Anterior cingulate cortex (tissue), 58 donors: ENCODE data around the gene EXOC6.

Source experiments
- DNase-seq, 58 donors: peaks; one replicate each; lab custom pipeline; 2025; lab: John Stamatoyannopoulos, UW

Gene EXOC6

DNA sequence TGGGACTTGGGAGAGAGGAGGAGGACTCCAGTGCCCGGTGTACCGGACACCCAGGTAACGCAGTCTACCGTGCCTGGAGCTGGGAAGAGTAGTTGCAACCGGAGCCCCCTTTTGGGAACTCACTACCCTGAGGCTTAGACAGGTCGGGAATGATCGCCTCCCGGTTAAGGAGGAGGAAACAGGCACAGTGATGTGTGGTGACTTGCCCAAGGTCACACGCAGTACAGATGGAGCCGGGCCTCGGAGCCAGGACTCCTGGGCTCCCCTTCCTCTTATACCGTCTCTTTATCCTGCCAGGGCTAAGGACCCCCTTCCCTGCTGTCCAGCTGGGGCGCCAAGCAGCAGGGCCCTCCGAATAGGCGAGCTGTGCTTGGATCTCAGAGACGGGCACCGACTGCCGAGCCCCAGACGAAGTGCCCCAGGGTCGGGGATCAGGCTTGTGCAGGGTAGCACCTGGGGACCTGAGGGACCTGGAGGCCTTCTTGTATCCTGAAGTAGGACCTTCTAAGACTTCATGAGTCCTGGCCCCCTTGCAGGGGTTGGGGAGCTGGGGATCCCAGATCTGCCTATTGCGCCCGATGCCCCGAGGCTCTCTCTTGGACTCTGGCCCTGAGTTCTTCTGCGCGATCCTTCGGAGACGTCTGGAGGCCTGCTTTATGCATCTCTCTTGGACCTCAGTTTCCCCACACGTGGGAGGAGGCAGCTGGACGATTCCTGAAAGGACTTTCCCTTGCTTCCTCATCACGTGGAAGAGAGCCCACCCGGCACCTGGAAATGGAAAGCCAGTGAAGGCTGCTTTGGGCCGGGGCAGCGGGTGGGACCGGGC, 224.6 kb downstream of the EXOC6 start:
- no peak for DNase-seq

DNA sequence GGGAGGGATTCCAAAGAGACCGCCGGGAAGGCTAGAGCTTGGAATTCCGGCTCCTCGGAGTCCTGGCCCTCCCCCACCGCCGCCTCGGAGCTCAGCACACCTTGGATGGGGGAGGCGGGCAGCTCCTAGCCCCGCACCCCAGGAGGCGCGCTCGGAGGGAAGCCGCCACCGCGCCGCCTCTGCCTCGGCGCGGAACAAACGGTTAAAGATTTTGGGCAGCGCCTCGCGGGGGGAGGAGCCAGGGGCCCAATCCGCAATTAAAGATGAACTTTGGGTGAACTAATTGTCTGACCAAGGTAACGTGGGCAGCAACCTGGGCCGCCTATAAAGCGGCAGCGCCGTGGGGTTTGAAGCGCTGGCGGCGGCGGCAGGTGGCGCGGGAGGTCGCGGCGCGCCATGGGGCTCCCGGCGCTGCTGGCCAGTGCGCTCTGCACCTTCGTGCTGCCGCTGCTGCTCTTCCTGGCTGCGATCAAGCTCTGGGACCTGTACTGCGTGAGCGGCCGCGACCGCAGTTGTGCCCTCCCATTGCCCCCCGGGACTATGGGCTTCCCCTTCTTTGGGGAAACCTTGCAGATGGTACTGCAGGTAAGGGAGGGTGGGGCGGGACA, 225.3 kb downstream of the EXOC6 start, which contains the start of gene CYP26A1:
Gene CYP26A1, plus strand, starts transcription at position 355 of the 608 bp plus-strand sequence. Its CDS starts 42 bp downstream, at position 397.
- no peak for DNase-seq

DNA sequence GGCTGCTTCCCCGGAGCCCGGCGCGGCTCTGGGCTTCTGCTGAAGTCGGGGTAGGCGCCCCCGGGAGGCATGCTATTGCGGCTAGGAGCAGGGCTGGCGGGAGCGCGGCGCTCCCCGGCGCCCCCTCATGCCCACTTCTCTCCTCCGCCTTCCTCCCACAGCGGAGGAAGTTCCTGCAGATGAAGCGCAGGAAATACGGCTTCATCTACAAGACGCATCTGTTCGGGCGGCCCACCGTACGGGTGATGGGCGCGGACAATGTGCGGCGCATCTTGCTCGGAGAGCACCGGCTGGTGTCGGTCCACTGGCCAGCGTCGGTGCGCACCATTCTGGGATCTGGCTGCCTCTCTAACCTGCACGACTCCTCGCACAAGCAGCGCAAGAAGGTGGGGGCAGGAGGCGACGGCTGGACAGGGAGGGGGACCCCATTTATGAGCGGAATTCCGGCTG, 225.9 kb downstream of the EXOC6 start:
- no peak for DNase-seq

DNA sequence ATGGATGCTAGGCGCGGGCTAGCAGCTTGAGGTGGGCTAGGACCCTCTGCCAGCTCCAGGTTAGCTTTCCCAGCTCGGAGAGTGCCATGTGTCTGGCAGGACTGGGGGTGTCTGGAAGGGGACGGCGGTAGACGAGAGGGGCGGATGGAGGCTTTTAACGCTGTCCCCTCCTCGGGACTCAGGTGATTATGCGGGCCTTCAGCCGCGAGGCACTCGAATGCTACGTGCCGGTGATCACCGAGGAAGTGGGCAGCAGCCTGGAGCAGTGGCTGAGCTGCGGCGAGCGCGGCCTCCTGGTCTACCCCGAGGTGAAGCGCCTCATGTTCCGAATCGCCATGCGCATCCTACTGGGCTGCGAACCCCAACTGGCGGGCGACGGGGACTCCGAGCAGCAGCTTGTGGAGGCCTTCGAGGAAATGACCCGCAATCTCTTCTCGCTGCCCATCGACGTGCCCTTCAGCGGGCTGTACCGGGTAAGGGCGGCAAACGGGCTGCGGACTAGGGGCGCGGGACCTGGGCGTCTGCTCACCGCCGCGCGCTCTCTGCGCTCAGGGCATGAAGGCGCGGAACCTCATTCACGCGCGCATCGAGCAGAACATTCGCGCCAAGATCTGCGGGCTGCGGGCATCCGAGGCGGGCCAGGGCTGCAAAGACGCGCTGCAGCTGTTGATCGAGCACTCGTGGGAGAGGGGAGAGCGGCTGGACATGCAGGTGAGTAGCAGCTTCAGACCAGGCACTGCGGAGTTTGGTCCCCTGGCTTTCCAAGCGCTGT, 226.5 kb downstream of the EXOC6 start:
- DNase-seq = no peak

DNA sequence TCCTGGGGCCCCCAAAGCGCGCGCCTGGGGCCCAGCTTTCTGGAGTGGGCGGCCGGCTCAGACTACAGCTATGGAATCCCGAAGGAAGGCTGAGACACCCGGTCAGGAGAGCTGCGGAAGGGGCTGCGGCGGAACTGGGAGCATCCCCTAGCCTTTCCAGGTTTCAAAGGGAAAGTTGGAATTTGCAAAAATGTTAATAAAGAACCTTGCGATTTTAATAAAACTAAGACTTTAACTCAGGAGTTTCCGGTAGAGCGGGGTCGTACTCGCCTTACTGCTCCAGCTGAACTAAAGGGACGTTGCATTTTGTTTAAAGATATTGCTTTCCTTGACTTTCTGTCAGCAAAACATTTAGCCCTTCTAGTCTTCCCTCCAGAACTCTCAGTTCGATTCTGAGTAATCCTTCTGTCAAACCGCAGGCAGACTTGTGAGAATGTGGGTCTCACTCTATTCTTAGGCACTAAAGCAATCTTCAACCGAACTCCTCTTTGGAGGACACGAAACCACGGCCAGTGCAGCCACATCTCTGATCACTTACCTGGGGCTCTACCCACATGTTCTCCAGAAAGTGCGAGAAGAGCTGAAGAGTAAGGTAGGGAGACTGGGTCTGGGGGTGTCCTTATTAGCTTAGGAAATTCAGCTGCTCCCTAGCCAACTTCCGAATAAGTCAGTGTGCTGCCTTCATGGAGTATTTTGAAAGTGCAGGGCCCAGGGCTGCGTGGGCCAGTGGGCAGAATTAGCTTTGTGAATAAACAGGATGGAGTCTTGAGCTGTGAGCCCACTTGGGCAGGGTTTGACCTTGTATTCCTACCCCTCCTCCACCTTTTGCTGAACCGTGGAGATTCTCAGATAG, 227.3 kb downstream of the EXOC6 start:
- no peak for DNase-seq

DNA sequence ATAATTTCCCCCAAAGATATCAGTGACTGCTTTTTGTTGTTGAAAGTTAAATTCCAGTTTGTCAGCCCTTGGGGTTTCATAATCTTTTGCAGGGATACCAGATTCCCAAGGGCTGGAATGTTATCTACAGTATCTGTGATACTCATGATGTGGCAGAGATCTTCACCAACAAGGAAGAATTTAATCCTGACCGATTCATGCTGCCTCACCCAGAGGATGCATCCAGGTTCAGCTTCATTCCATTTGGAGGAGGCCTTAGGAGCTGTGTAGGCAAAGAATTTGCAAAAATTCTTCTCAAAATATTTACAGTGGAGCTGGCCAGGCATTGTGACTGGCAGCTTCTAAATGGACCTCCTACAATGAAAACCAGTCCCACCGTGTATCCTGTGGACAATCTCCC, 228.6 kb downstream of the EXOC6 start:
- DNase-seq = no peak

DNA sequence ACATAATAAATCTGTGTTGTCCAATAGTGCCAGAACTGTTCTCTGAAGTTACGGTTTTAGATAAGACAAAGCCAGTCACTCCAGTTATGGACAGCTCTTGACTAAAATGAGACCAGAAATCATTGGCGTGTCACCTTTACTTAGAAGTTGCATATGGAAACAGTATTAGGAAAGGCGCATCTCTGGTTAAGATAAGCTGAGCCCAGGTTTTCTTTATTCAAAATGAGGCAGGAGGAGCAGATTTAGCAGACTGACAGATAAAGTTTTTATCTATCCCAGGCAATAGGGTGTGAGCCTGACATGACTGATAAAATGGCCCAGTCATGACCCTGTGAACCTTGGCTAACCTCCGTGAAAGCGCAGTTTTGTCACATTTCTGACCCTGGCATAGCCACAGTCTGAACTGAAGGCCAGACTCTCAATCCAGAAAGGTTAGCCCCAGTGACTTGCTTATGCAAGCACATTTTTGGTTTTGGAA, 229.6 kb downstream of the EXOC6 start:
- DNase-seq = no peak

DNA sequence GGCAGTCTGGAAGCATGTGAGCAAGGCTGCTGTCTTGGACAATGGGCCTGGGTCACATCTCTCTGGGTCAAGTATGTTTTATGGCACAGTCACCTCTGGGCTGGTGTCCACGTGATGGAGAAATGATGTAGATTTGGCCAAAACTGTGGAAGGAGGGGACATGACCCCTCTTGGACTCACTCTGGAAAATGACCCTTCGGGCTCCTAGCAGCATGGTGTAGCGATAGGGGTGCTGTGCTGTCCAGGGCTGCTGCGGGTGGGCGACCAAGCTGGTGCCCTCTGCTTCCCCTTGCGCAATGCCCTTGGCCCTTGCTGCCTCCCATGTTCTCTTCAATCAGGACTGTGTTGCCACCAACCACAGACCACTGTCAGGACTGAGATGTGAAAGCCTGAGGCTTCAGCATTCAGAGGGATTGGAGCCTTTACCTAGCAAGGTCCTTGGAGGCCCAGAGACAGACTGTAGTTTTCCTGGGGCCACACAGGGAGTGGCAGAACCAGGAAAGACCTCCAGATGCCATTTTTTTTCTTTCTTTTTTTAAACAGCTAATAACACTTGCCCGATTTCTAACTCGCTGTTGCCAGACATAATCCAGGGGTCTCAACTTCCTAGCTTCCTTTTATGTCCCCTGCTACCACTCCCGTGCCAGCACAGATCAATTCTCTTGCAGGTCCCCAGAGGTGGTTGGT, 231.5 kb downstream of the EXOC6 start:
- DNase-seq = no peak

DNA sequence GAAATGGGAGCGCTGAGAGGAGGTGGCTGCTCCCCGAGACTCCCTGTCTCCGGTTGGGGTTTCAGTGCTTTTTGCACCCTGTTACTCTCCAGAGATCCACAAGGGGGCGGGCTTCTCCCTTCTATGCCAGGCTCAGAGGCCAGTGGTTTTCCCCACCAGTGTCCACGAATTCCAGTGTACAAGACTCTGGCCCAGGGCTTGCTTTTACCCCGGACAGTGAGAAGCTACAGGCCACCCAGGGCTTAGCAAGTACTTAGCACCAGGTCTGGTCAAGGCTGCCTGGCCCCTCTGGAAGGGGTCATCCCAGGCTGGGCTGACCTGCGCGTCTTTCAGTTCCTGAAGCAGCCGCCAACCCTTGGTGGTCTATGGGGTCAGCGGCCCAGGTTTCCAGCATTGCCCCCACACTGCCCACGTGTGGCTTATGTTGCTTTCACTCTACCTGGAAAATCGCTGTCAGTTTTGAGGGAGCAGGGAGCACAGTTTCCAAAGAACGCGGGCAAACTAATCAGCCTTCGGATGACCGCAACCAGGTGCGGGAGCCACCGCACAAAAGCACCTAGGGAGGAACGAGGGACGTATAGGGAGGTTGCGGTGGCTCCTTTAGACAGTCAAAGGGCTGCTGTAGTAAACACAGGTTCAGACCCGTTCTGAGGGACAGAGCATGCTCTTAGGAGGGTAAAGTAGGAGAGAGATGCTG, 232.2 kb downstream of the EXOC6 start:
- peak in 31 of 58 donors; percentile 10 to 68 (median 30) for DNase-seq

DNA sequence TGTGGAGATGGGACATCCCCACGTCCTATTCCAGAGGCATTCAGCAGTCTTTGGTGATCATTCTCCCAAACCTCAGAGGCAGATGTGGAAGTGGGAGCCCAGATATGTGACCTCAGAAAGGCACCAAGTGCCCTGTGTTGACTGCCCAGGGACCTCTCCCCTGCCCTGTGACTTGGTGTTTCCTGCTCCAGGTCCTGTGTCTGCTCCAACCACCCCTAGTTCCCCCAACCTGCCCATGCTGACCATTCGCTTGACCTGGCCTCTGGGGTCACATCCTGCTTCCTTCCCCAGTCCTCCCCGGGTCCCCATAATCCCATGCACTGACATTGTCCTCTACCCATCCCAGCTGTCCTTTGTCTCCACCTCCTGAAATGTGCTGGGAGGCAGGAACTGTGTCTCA, 233.0 kb downstream of the EXOC6 start:
- DNase-seq = no peak

DNA sequence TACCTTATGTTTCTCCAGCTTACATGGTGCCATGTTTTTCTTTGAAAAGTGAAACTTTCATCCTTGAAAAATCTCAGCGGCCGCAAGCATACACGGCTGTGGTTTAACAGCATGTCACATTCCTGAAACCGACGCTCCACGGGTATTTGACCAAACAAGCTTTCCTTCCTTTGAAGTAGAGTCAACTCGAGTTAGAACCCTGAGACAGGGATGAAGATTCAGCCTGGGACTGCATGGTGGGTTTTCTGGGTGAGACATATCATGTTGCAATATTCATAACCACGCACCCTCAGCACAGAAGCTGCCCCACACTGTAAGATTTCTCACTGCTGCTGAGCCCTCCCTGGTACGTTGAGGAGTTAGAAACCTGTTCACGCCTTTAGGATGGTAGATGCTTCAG, 233.5 kb downstream of the EXOC6 start:
- DNase-seq = no peak

DNA sequence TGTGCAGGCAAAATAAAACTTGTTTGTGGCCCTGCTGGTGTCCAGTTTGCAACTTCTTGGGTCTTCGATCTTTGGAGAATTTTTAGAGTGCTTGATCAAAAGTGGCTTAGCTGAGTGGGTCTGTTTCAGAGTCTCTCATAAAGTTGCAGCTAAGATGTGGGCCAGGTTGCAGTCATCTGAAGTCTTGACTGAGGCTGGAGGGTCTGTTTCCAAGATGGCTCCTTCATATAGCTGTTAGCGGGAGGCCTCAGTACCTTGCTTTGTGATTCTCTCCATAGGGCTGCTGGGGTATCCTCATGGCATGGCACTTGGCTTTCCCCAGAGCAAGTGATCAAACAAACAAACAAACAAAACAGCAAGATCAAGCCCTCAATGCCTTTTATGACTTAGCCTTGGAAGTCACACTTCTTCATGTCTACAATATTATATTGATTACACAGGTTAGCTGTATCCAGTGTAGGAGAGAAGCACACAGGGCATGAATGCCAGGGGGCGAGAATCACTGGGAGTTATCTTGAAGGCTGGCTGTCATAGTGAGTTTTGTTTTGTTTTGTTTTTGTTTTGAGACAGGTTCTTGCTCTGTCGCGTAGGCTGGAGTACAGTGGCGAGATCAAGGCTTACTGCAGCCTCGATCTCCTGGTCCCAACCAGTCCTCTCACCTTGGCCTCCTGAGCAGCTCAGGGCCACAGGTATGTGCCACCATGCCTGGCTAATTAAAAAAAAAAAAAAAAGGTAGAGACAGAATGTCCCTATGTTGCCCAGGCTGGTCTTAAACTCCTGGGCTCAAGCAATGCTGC, 235.6 kb downstream of the EXOC6 start:
- no peak for DNase-seq

DNA sequence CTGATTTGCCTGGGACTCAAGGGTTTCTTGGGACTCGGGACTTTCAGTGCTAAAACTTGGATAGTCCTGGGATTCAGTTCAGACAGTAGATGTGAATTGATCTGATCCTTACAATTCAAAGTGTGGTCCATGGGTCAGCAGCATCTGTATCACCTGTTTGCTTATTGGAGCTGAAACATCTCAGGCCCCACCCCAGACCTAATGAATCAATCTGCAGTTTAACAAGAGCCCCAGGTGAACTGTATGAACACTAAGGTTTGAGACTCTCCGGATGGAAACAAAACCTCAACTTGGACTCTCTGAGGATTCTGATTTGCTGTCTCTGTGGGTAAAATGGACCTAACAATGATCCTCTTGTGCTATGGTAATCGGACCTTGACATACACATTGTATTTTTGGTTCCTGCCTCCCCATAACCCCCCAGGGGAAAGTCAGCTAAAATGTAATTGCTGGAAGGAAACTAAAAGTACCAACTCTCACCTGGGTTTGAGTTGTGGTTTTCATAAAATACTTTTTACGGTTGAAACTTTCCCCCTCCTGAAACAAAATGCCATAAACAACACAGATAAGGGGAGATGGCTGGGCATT, 237.0 kb downstream of the EXOC6 start:
- DNase-seq = no peak

DNA sequence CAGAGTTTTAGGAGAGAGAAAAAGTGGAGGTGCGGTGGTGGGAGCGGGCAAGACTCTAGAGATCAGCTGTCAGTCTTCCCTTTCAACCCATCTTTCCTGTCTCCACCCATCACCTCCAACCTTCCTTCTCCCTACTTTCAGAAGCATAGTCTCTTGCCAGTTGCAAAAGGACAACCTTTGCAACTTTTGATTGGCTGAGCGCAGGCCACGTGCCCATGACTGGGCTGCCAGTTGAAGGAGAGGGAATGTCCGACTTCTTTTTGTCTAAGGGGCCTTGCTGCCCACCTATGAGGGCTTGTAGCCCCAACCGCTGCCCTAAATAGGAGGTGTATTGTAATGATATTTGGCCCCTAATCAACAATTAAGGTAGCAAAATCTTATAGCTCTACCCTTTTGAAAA, 238.0 kb downstream of the EXOC6 start:
- DNase-seq = no peak

DNA sequence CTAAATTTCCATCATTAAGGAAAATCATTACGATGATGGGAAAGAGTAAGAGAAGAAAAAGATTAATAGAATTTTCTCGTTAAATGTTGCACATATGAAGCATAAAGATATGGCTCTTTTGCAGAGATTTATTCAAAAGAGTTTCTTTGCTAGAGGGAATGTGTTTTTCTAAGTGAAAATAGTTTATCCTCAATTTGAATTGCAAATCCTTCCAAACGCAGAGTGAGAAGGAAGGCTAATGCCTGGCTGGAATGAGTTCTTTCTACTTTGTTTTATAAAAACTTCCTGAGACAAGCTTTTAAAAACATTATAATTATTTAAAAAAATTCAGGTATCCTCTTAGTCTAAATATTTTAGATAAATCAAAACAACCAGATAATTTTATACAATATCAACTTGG, 239.5 kb downstream of the EXOC6 start:
- no peak for DNase-seq

DNA sequence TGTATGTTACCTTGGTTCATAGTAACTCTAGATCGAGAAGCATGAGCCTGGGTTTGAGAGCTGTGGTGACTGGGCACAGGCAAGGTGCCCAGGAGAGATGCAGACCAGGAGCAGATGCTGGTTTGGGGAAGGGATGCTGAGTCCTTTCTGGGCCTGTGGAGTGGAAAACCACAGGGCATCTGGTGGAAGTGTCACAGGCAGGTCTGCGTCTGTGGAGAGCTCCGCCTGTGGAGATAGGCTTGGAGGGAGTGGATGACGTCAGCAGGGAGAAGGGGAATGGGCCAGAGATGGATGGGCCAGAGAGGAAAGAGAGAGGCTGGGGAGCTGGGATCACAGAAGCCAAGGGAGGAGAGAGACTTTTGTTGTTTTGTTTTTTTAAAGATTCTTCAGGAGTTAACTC, 240.1 kb downstream of the EXOC6 start:
- no peak for DNase-seq

DNA sequence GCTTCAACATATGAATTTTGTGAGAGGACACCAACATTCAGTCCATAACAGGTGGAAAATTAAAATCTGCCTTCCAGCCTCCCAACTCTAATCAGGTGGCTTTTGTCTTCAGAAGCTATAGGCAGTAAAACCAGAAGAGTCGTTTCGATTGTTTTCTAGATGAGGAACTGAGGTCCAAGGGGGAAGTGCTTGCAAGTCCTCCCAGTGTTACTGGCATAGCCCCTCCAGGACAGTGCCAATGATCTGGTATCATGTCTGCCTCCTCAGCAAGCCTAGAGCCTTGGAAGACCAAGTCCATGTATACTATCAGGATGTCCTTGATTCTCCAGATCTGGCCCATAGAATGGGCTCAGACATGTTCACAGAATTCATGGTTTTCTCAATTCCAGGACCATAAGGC, 242.3 kb downstream of the EXOC6 start:
- DNase-seq = no peak

DNA sequence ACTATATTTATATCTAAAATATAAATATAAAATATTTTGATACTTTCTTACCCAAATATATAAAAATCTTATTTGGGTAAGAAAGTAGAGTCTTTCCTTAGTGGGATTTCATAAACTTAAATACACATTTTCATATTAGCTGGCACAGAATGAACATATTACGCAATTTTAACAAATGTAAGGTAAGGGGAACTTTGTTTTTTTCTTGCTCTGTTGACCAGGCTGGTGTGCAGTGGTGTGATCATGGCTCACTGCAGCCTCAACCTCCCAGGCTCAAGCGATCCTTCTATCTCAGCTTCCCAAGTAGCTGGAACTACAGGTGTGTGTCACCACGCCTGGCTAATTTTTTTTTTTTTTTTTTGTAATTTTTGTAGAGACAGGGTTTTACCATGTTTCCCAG, 243.6 kb downstream of the EXOC6 start:
- no peak for DNase-seq
